OCI-LY1 (cell line): Measurements from ENCODE around the gene ARHGAP32.

Experiments
- EZH2 ChIP-seq: fragments of 200-600 bp; sonication (generic), shearing (Covaris generic); IDR thresholded peaks from 2 replicates; pipeline ENCODE4 v1.8.0; 2017; ENCODE audit warnings: borderline replicate concordance, mixed run types, mild to moderate bottlenecking, antibody characterized with exemption, low read length, moderate library complexity, mixed read lengths
- TF ChIP-seq, protein P1 (sequence below): fragments of 200-600 bp; sonication (generic), shearing (Covaris generic); IDR thresholded peaks from 2 replicates; pipeline ENCODE4 v1.5.1; 2017; ENCODE audit warnings: mild to moderate bottlenecking, antibody characterized with exemption, low read length, moderate library complexity, mixed read lengths

DNA sequence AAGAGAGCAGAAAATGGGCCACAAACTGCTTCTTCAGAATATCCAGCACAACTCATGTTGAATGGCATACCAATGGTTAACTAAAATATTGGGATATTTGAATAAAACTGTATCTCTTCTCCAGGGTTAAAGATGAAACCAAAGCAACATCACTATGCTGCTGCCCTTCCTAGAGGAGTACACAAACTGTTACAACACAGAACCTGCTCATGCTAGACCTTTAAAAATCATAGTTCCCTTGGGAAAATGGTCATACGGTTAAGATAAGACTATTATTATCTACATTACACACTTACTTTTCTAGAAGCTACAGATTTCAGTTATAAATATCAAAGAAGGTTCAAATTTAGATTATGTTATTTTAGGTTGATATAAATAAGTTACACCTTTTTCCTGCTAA is 170.8 kb downstream of the ARHGAP32 start:
- TF ChIP-seq, protein P1, sequence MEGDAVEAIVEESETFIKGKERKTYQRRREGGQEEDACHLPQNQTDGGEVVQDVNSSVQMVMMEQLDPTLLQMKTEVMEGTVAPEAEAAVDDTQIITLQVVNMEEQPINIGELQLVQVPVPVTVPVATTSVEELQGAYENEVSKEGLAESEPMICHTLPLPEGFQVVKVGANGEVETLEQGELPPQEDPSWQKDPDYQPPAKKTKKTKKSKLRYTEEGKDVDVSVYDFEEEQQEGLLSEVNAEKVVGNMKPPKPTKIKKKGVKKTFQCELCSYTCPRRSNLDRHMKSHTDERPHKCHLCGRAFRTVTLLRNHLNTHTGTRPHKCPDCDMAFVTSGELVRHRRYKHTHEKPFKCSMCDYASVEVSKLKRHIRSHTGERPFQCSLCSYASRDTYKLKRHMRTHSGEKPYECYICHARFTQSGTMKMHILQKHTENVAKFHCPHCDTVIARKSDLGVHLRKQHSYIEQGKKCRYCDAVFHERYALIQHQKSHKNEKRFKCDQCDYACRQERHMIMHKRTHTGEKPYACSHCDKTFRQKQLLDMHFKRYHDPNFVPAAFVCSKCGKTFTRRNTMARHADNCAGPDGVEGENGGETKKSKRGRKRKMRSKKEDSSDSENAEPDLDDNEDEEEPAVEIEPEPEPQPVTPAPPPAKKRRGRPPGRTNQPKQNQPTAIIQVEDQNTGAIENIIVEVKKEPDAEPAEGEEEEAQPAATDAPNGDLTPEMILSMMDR: no peak
- TF ChIP-seq EZH2: no peak
